Measurements from ENCODE around the gene CD82.

GRCh38 chr11:44567876-44568256, 2.4 kb downstream of the CD82 start:
- TF ChIP-seq, protein P1, sequence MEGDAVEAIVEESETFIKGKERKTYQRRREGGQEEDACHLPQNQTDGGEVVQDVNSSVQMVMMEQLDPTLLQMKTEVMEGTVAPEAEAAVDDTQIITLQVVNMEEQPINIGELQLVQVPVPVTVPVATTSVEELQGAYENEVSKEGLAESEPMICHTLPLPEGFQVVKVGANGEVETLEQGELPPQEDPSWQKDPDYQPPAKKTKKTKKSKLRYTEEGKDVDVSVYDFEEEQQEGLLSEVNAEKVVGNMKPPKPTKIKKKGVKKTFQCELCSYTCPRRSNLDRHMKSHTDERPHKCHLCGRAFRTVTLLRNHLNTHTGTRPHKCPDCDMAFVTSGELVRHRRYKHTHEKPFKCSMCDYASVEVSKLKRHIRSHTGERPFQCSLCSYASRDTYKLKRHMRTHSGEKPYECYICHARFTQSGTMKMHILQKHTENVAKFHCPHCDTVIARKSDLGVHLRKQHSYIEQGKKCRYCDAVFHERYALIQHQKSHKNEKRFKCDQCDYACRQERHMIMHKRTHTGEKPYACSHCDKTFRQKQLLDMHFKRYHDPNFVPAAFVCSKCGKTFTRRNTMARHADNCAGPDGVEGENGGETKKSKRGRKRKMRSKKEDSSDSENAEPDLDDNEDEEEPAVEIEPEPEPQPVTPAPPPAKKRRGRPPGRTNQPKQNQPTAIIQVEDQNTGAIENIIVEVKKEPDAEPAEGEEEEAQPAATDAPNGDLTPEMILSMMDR (IDR thresholded peaks at IDR 0.05) = no peak
- no peak for TF ChIP-seq POLR2A (IDR thresholded peaks at IDR 0.05)
